Esophagus muscularis mucosa (tissue), 4 donors: Measurements from ENCODE around the gene PLEKHM3. TPM values are rescaled to one million over a fixed set of nuclear protein-coding genes. Genes with fewer than 3 reads are reported as not detected.

Experiments used
- DNase-seq: peaks from one replicate; pipeline ENCODE4 v3.0.0-alpha.2; 2017; ENCODE audit errors: extremely low spot score
- H3K27ac ChIP-seq, 4 donors: fragments of 200-600 bp; sonication (generic); replicated peaks in 1 of 4; 1 replicate in 3 of 4; 2 replicates in 1 of 4; pipeline ENCODE4 v1.5.1; 2016 to 2019; ENCODE audit warnings: mild to moderate bottlenecking in 1 of 4
- H3K27me3 ChIP-seq, 4 donors: fragments of 200-600 bp; sonication (generic); one replicate each; pipeline versions ENCODE4 v1.5.1 to v1.6.0; 2016 to 2019
- H3K36me3 ChIP-seq, 4 donors: fragments of 200-600 bp; sonication (generic); one replicate each; pipeline ENCODE4 v1.5.1; 2016 to 2019
- H3K4me1 ChIP-seq, 4 donors: fragments of 200-600 bp; sonication (generic); one replicate each; pipeline ENCODE4 v1.5.1; 2016 to 2019
- H3K4me3 ChIP-seq, 4 donors: fragments of 200-600 bp; sonication (generic); 1 replicate in 2 of 4; 2 replicates in 2 of 4; pipeline ENCODE4 v1.5.1; 2016 to 2019; ENCODE audit warnings: mild to moderate bottlenecking in 4 of 4, moderate library complexity in 1 of 4
- H3K9me3 ChIP-seq, 4 donors: fragments of 200-600 bp; sonication (generic); 1 replicate in 3 of 4; 2 replicates in 1 of 4; pipeline ENCODE4 v1.5.1; 2016 to 2019
- EP300 ChIP-seq: sonication (generic); formaldehyde crosslinking; IDR thresholded peaks from one replicate; pipeline ENCODE4 v1.6.1; 2017; ENCODE audit warnings: antibody characterized with exemption
- POLR2A ChIP-seq: fragments of 450-650 bp; IDR thresholded peaks from one replicate; pipeline ENCODE4 v1.6.1; 2017; ENCODE audit warnings: antibody characterized with exemption, moderate library complexity, mild to moderate bottlenecking, low read depth
- POLR2AphosphoS5 ChIP-seq, 2 donors: sonication (generic); formaldehyde crosslinking; IDR thresholded peaks; one replicate each; pipeline ENCODE4 v1.6.1; 2017; ENCODE audit warnings: antibody characterized with exemption in 2 of 2
- WGBS: methylation state at CpG from one replicate; pipeline ENCODE4 v1.1.5; 2018; 5-methylcytosine and 5-hydroxymethylcytosine counted together
- intact Hi-C: fragments of 100-400 bp; cut with DNase I; formaldehyde crosslinking; loops from one replicate; pipeline ENCODE4 v1.15.1; 2023
- total RNA-seq, 4 donors: library from RNA; depleted of rRNA; stranded (reverse); fragments of >200 nt; gene quantifications; one replicate each; pipeline versions ENCODE4 v1.1.0 to v1.2.1, GENCODE V29; 2016
- TF ChIP-seq, protein P1 (sequence below), 3 experiments: fragments of 200-600 bp in 2 of 3; fragments of 450-650 bp in 1 of 3; sonication (generic) in 2 of 3; IDR thresholded peaks; one replicate each; pipeline ENCODE4 v1.5.1; 2017 to 2019; ENCODE audit warnings: antibody characterized with exemption in 3 of 3, mild to moderate bottlenecking in 2 of 3, moderate library complexity in 1 of 3

PLEKHM3 gene
- total RNA-seq, 4 donors from 2014 or later, result 24.8 to 34.5 (median 31.1) TPM

DNA sequence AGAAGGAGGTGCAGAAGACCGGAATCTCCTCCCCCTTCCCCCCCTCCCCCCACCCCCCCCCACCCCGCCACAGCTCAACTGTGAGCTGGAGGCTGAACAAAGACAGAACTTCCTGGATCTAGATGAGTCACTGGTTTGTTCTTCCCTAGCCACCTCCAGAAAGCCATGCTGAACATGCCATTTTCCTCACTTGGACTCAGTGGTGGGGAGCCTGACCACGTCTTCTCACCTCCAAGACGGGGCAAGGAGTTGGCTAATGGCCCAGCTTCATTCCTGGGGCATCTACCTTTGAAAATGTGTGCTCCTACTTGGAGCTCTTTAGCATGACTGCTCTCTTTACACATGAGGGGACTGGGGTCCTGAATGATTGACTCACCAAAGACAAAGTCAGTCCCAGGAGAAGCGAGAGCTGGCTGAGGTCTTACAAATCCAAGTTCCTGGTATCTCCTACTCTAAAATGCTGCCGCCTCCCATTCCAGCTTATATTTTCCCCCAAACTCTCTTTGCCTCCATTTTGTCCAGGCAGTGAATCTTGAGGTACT lies 233.0 kb downstream of the PLEKHM3 start:
- Histone ChIP-seq H3K27me3 (no peaks in the 10 kb centered on the region), H3K4me1 (peaks cover 11 to 16% (median 14%) of the 10 kb centered on the region in 4 donors), H3K27ac (no peak overlapping the region), H3K9me3 (no peaks in the 10 kb centered on the region), H3K4me3 (no peak overlapping the region), H3K36me3 (no peaks in the 10 kb centered on the region)
- DNase-seq, result no peak
- WGBS, result 55% methylated on average over 6 of the region's 6 CpGs
- intact Hi-C loops, result no loop called here
- TF ChIP-seq POLR2AphosphoS5 (IDR thresholded peaks at IDR 0.05) (no peak), EP300 (no peak), POLR2A (no peak)
- TF ChIP-seq, protein P1, sequence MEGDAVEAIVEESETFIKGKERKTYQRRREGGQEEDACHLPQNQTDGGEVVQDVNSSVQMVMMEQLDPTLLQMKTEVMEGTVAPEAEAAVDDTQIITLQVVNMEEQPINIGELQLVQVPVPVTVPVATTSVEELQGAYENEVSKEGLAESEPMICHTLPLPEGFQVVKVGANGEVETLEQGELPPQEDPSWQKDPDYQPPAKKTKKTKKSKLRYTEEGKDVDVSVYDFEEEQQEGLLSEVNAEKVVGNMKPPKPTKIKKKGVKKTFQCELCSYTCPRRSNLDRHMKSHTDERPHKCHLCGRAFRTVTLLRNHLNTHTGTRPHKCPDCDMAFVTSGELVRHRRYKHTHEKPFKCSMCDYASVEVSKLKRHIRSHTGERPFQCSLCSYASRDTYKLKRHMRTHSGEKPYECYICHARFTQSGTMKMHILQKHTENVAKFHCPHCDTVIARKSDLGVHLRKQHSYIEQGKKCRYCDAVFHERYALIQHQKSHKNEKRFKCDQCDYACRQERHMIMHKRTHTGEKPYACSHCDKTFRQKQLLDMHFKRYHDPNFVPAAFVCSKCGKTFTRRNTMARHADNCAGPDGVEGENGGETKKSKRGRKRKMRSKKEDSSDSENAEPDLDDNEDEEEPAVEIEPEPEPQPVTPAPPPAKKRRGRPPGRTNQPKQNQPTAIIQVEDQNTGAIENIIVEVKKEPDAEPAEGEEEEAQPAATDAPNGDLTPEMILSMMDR (IDR thresholded peaks at IDR 0.05), result no peak

DNA sequence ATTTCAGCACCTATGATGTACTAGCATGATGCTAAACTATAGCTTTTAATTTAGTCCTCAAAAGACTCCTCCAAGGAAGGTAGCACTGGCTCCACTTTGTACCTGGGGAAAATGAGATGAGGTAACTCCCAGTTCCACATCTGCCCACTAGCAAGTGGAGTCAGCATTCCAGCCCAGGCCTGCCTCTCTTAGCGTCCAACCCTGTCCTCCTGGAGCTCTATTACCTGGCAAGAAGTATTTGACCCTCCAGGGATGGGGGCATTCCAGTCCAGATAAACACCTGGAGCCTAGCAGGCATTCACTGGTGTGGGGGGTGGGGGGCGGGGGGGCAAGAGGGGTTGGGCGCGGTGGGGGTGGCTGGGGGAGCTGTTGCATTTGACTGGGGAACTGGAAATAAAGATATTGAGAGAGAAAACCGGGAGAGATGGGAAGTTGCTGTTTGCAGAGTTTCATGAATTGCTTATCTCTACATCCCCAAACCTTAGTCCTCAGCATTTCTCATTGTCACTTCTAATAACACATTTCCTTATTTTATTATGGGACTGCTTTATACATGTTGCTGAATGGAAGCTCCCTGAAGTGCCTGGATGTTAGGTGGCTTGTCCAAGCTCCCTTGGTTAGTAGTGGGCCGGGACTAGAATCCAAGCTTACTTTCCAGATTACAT lies 233.6 kb downstream of the PLEKHM3 start:
- intact Hi-C loops, result no loop called here
- H3K4me1 ChIP-seq, result peaks cover 5 to 11% (median 8%) of the 10 kb centered on the region in 4 donors
- H3K27me3 ChIP-seq, result no peaks in the 10 kb centered on the region
- no peak for DNase-seq
- no peaks in the 10 kb centered on the region for H3K9me3 ChIP-seq
- no peak overlapping the region for H3K27ac ChIP-seq
- TF ChIP-seq, protein P1 (IDR thresholded peaks at IDR 0.05), result no peak
- TF ChIP-seq POLR2A (no peak), EP300 (no peak), POLR2AphosphoS5 (IDR thresholded peaks at IDR 0.05) (no peak)
- 68% methylated on average over 3 of the region's 6 CpGs for WGBS
- no peaks in the 10 kb centered on the region for H3K36me3 ChIP-seq
- H3K4me3 ChIP-seq, result no peak overlapping the region

DNA sequence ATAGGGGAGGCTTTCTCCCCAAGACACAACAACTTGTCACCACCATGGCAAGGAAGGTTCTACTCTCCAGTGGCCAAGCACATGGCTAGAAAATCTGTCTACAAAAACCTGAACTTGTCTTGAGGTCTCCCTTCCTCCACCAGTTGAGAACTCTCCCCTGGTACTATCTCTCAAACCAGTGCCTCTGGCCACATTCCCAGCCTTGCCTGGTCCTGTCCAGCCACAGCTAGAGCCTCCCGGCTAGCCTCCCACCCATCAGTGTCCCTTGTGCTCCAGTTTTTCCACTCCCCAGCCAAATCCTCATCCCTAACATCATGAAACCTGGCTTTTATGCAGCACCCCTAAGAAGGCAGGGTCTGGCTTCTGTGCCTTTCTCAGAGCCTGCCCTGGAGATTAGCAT lies 234.4 kb downstream of the PLEKHM3 start:
- H3K27me3 ChIP-seq, result no peaks in the 10 kb centered on the region
- no peaks in the 10 kb centered on the region for H3K9me3 ChIP-seq
- no peak for TF ChIP-seq POLR2A
- TF ChIP-seq POLR2AphosphoS5 (IDR thresholded peaks at IDR 0.05), result no peak
- TF ChIP-seq EP300, result no peak
- TF ChIP-seq, protein P1 (IDR thresholded peaks at IDR 0.05), result no peak
- DNase-seq, result no peak
- peaks cover 0 to 4% (median 2%) of the 10 kb centered on the region in 4 donors for H3K4me1 ChIP-seq
- 92% methylated on average over 1 of the region's 1 CpG for WGBS
- no peak overlapping the region for H3K4me3 ChIP-seq
- H3K27ac ChIP-seq, result no peak overlapping the region
- intact Hi-C loops, result no loop called here
- no peaks in the 10 kb centered on the region for H3K36me3 ChIP-seq

DNA sequence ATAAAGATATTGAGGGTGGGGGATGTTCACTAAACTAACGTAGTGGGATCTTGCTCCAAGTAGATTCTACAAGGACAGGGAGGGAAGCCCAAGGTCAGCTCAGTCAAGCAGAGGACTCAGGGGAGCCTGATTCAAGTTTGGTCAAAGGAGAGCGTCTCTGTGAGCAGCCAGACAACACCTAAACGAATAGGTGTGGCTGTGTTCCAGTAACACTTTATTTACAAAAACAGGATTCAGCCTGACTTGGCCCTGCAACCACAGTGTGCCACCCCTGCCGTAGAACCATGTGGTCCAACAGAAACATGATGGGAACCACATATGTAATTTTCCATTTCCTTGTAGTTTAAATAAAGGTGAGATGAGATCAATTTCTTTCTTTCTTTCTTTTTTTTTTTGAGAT lies 237.5 kb downstream of the PLEKHM3 start:
- Histone ChIP-seq H3K27ac (no peak overlapping the region), H3K36me3 (no peaks in the 10 kb centered on the region), H3K27me3 (no peaks in the 10 kb centered on the region), H3K4me3 (no peak overlapping the region), H3K4me1 (peaks cover 0 to 4% (median 2%) of the 10 kb centered on the region in 4 donors), H3K9me3 (no peaks in the 10 kb centered on the region)
- TF ChIP-seq, protein P1 (IDR thresholded peaks at IDR 0.05), result no peak
- TF ChIP-seq POLR2A, result no peak
- TF ChIP-seq POLR2AphosphoS5 (IDR thresholded peaks at IDR 0.05), result no peak
- no peak for TF ChIP-seq EP300
- WGBS, result 85% methylated on average over 4 of the region's 4 CpGs
- DNase-seq, result no peak
- intact Hi-C loops, result no loop called here
